Esophagus squamous epithelium (tissue), 4 donors: ENCODE results near the gene DENND10.

Experiments used
- CTCF ChIP-seq, 6 experiments: fragments of 450-650 bp in 4 of 6; fragments of 200-600 bp in 2 of 6; sonication (generic) in 2 of 6; IDR thresholded peaks; one replicate each; pipeline ENCODE4 v1.5.1; 2016 to 2019; ENCODE audit warnings: antibody characterized with exemption in 6 of 6, mild to moderate bottlenecking in 4 of 6, moderate library complexity in 4 of 6
- POLR2A ChIP-seq, 4 donors: fragments of 450-650 bp; IDR thresholded peaks; one replicate each; pipeline ENCODE4 v1.6.1; 2017; ENCODE audit warnings: antibody characterized with exemption in 4 of 4, mild to moderate bottlenecking in 4 of 4, moderate library complexity in 3 of 4

- TF ChIP-seq CTCF (IDR thresholded peaks at IDR 0.05) (no peak), POLR2A (IDR thresholded peaks at IDR 0.05) (no peak)
These were observed 25.8 kb downstream of the DENND10 start for GRCh38 chr10:119129721-119130120.
